GM21390 (cell line): ENCODE measurements around the gene PLCG1.

ENCODE experiments used
- ATAC-seq: cut with Tn5 transposase; IDR thresholded peaks from one replicate; pipeline ENCODE4 v1.9.1; 2021; ENCODE audit not compliant: unreplicated experiment

PLCG1 gene

GRCh38 chr20:41178495-41178894 lies 41.2 kb downstream of the PLCG1 start:
- ATAC-seq = no peak

GRCh38 chr20:41178904-41179432 lies 41.6 kb downstream of the PLCG1 start:
- ATAC-seq = no peak

GRCh38 chr20:41179961-41180360 lies 42.6 kb downstream of the PLCG1 start:
- ATAC-seq = no peak

- no peak for ATAC-seq
Observed at GRCh38 chr20:41180599-41181333, 43.4 kb downstream of the PLCG1 start.

DNA sequence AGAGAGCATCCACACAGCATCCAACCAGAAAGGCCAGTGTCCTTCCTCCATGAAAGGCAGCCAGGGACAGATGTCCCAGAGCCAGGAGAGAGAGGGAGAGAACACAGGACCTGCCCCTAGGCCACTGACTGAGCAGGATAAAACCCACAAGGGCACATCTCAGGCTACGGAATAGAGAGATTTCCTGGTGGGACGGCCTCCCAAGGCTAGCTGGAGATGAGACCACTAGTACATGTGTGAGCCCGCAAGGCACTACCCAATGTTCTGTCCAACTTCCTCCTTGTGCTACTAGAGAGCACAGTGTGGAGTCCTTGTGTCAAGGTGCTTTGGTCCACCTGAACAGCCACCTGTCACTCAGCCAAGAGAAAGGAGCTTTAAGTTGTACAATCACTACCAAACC lies 44.2 kb downstream of the PLCG1 start:
- ATAC-seq = no peak

DNA sequence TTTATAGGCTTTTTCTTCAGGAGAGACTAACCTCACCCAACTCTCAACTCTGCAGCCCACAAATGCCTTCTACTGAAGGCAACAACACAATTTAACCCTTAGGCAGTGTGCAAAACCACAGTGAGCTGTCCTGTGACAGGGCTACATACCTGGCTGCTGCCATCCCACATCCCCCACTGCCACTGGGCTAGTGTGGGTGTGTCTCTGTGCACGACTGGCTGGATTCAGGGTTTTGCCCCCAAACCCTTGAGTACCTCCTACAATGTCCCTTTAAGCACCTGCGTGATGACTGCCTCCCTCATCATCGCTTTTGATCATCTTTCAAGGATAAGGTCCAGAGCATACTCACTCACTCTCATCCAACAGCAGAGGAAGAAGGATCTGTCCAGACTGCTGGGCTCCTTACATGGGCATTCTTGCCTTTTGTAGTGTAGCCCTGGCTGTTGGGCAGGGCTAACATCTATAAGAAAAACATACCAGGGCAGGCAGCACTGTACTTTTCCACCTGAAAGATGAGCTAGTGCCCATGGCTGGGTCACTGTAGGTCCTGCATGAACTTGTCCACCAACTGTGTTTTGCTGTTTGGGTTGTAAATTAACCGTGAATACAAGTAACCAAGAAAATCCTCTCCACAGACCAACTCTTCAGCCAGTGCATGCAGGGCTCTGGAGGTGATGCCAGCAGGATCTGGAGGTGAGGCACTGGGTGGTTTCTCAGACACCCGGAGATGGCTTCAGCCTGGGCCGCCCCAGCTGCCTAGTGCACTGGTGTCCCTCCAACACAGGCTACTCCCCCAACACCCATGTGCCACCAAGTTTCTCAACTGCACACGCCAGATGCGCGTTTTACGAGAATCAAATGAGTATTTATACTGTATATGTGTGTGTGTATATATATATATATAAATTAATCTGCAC lies 45.2 kb downstream of the PLCG1 start:
- ATAC-seq = no peak

- ATAC-seq = no peak
Observed at GRCh38 chr20:41183391-41183790, 46.0 kb downstream of the PLCG1 start.

- ATAC-seq = no peak
Observed at GRCh38 chr20:41183831-41184230, 46.5 kb downstream of the PLCG1 start.

- ATAC-seq = no peak
Observed at GRCh38 chr20:41185013-41185757, 47.8 kb downstream of the PLCG1 start.

DNA sequence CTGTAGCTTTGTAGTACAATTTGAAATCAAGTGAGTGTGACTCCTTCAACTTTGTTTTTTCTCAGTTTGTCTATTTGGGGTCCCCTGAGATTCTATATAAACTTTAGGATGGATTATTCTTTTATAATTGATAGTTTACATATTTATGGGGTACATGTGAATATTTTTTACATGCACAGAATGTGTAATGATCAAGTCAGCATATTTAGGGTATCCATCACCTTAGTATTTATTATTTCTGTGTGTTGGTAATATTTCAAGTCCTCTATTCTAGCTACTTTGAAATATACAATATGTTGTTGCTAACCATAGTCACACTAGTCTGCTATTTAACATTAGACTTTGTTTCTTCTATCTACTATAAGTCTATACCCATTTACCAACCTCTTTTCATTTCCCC lies 50.3 kb downstream of the PLCG1 start:
- no peak for ATAC-seq

- no peak for ATAC-seq
Observed at GRCh38 chr20:41191562-41192500, 54.5 kb downstream of the PLCG1 start.

- no peak for ATAC-seq
Observed at GRCh38 chr20:41192575-41192974, 55.2 kb downstream of the PLCG1 start.

- no peak for ATAC-seq
Observed at GRCh38 chr20:41196653-41197225, 59.4 kb downstream of the PLCG1 start.

- ATAC-seq = no peak
Observed at GRCh38 chr20:41198443-41198842, 61.1 kb downstream of the PLCG1 start.

- ATAC-seq = no peak
Observed at GRCh38 chr20:41200446-41201202, 63.3 kb downstream of the PLCG1 start.

DNA sequence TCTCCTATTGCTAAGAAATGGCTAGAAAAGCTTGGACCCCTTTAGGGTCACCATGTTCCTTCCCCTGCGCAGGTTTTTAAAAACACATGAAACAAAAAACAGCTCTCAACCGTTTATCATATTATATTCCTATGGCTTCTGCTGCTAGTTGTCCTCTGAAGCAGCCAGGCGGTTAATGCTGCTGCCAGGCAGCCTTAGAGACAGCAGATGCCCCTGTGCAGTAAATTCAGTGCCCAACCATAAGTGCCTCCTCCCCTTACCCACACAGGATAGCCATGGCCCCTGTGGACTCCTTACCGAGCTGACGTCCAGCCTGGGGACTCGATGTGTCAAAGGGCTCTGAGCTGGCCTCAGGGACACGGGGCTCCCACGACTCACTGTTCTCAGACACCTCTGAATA lies 64.4 kb downstream of the PLCG1 start:
- no peak for ATAC-seq

GRCh38 chr20:41202426-41202825 lies 65.1 kb downstream of the PLCG1 start:
- ATAC-seq = no peak

DNA sequence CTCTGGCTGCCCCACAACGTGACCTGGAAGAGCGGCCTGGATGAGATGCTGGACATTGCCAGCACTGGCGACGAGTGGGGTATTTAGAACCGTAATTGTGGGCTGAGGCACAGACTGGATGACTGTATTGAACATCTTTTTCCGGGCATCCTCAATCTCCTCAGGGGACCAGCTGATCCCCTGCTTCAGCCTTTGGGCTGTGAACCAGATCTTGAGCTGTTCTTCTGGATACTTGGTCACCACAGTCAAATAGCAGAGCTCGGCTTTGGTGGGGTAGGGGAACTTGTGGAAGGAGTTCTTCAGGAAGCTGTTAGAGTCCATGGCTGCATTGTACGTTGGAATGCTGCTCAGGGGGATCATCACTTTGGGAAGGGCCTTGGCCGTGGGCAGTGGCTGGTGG lies 66.3 kb downstream of the PLCG1 start:
- no peak for ATAC-seq
